Measurements from ENCODE around the gene TULP1. TPM values are rescaled to one million over a fixed set of nuclear protein-coding genes. Genes with fewer than 3 reads are reported as not detected.

The TULP1 gene
- total RNA-seq, 1 experiment from 2014 or later, result not detected

GRCh38 chr6:35468980-35469750 lies 43.5 kb downstream of the TULP1 start:
- Mint-ChIP-seq H3K9me3 (ENCODE audit: unreplicated experiment) (no peaks in the 10 kb centered on the region), H3K27ac (ENCODE audit: low read depth, unreplicated experiment) (peak overlapping the region; percentile 97), H3K4me1 (ENCODE audit: insufficient read depth, unreplicated experiment) (peaks cover 13% of the 10 kb centered on the region), H3K27me3 (ENCODE audit: insufficient read depth, unreplicated experiment) (no peaks in the 10 kb centered on the region), H3K4me3 (ENCODE audit: unreplicated experiment) (peak overlapping the region; percentile 95), H3K36me3 (ENCODE audit: insufficient read depth, unreplicated experiment) (peaks cover 78% of the 10 kb centered on the region)
- intact Hi-C loops (cut with micrococcal nuclease), result loop anchor here (1.0 to 2.0 kb wide), 5 partner anchors 15 to 268 kb away; partner anchors contain the start of genes ARMC12, DEF6 and PPARD
- CTCF ChIA-PET, result interaction anchor here (0.6 to 4.0 kb wide), 12 partner anchors 10 to 1207 kb away, joined by 3 to 22 read pairs (median 4); partner anchors contain the start of genes DEF6 and FANCE
- peak; percentile 4 for DNase-seq (ENCODE audit: unreplicated experiment)
- POLR2A ChIA-PET, result interaction anchor here (0.6 to 10.3 kb wide), 21 partner anchors 9 to 728 kb away, joined by 3 to 198 read pairs (median 4); partner anchors contain the start of genes FANCE, PPARD, SRPK1 and TEAD3
- TF ChIP-seq, protein P1, sequence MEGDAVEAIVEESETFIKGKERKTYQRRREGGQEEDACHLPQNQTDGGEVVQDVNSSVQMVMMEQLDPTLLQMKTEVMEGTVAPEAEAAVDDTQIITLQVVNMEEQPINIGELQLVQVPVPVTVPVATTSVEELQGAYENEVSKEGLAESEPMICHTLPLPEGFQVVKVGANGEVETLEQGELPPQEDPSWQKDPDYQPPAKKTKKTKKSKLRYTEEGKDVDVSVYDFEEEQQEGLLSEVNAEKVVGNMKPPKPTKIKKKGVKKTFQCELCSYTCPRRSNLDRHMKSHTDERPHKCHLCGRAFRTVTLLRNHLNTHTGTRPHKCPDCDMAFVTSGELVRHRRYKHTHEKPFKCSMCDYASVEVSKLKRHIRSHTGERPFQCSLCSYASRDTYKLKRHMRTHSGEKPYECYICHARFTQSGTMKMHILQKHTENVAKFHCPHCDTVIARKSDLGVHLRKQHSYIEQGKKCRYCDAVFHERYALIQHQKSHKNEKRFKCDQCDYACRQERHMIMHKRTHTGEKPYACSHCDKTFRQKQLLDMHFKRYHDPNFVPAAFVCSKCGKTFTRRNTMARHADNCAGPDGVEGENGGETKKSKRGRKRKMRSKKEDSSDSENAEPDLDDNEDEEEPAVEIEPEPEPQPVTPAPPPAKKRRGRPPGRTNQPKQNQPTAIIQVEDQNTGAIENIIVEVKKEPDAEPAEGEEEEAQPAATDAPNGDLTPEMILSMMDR (IDR thresholded peaks at IDR 0.05; ENCODE audit: unreplicated experiment), result no peak
- BruUV-seq (replicated peaks), result no TSS peak

DNA sequence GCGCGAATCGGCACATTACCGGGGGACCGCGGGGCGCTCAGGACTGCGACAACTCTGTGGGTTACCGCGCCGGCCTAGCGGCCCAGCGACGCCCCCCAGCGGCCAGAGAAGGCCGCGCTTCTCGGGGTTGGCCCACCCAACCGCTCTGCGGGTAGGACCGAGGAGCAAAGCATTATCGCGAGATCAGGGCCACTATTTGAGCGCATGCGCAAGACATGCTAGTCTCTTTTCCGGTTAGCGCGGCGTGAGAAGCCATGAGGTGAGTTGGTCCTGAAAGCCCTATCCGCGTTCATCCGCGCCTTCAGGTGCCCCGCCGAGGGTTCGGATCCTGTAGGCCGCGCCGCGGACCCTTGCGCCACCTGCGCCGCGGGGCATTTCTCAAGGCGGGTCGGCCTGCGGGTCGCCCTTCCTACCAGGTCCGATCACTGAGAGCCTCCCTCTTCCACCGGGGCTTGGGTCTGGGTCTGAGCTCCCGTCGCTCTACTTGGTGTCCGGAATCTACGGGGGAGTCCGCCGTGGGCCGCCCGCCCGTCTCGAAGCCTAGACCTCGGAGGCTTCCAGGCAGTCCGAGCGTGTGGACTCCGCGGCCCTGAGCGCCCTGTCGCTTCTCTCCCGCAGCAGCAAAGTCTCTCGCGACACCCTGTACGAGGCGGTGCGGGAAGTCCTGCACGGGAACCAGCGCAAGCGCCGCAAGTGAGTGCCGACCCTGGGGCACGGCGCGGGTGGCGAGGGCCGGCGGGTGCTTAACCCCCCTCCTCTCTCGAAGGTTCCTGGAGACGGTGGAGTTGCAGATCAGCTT lies 44.3 kb downstream of the TULP1 start, which contains the start of gene RPL10A:
RPL10A (plus strand) TSS at position 221 of the 799 bp plus-strand sequence; CDS start at position 255, 34 bp downstream.
- TSS peak; percentile 57 for BruUV-seq (replicated peaks)
- intact Hi-C loops (cut with micrococcal nuclease), result loop anchor here (1.0 to 2.0 kb wide), 5 partner anchors 14 to 268 kb away; partner anchors contain the start of genes ARMC12, DEF6 and PPARD
- Mint-ChIP-seq H3K4me3 (ENCODE audit: unreplicated experiment) (peak within 1 kb of the TSS; percentile 95), H3K36me3 (ENCODE audit: insufficient read depth, unreplicated experiment) (peaks cover 77% of the 10 kb centered on the region), H3K27me3 (ENCODE audit: insufficient read depth, unreplicated experiment) (no peaks in the 10 kb centered on the region), H3K27ac (ENCODE audit: low read depth, unreplicated experiment) (peak within 1 kb of the TSS; percentile 97), H3K4me1 (ENCODE audit: insufficient read depth, unreplicated experiment) (peaks cover 13% of the 10 kb centered on the region), H3K9me3 (ENCODE audit: unreplicated experiment) (no peaks in the 10 kb centered on the region)
- POLR2A ChIA-PET, result interaction anchor here (0.6 to 10.3 kb wide), 21 partner anchors 9 to 729 kb away, joined by 3 to 198 read pairs (median 4); partner anchors contain the start of genes FANCE, PPARD, SRPK1 and TEAD3
- peak; percentile 97 for DNase-seq (ENCODE audit: unreplicated experiment)
- TF ChIP-seq, protein P1 (IDR thresholded peaks at IDR 0.05; ENCODE audit: unreplicated experiment), result peak; percentile 92
- CTCF ChIA-PET, result interaction anchor here (0.6 to 4.0 kb wide), 22 partner anchors 9 to 1207 kb away, joined by 3 to 22 read pairs (median 4); partner anchors contain the start of genes DEF6 and FANCE

- POLR2A ChIA-PET, result interaction anchor here (0.6 to 10.3 kb wide), 3 partner anchors 9 to 122 kb away, joined by 3 to 198 read pairs (median 4); partner anchors contain the start of gene FANCE
- no peak overlapping the region for H3K4me3 Mint-ChIP-seq (ENCODE audit: unreplicated experiment)
- no TSS peak for BruUV-seq (replicated peaks)
- intact Hi-C loops (cut with micrococcal nuclease), result no loop called here
- DNase-seq (ENCODE audit: unreplicated experiment), result no peak
- TF ChIP-seq, protein P1 (IDR thresholded peaks at IDR 0.05; ENCODE audit: unreplicated experiment), result no peak
- H3K27me3 Mint-ChIP-seq (ENCODE audit: insufficient read depth, unreplicated experiment), result no peaks in the 10 kb centered on the region
- H3K4me1 Mint-ChIP-seq (ENCODE audit: insufficient read depth, unreplicated experiment), result peaks cover 10% of the 10 kb centered on the region
- peaks cover 75% of the 10 kb centered on the region for H3K36me3 Mint-ChIP-seq (ENCODE audit: insufficient read depth, unreplicated experiment)
- CTCF ChIA-PET, result interaction anchor here (0.7 to 4.0 kb wide), 6 partner anchors 11 to 172 kb away, joined by 3 to 22 read pairs (median 10); partner anchors contain the start of gene DEF6
- H3K27ac Mint-ChIP-seq (ENCODE audit: low read depth, unreplicated experiment), result no peak overlapping the region
- H3K9me3 Mint-ChIP-seq (ENCODE audit: unreplicated experiment), result no peaks in the 10 kb centered on the region
These were observed 47.0 kb downstream of the TULP1 start for GRCh38 chr6:35465646-35466045.
